Activated T-cell treated with anti-CD3 and anti-CD28 coated beads for 1 hour (primary cell): ENCODE data around the gene ELF4.

ENCODE experiments used
- DNase-seq: peaks from one replicate; pipeline ENCODE4 v3.0.0-alpha.2; 2020; ENCODE audit warnings: low read depth

ELF4 gene

GRCh38 chrX:130047416-130047815 is 62.9 kb downstream of the ELF4 start:
- no peak for DNase-seq

DNA sequence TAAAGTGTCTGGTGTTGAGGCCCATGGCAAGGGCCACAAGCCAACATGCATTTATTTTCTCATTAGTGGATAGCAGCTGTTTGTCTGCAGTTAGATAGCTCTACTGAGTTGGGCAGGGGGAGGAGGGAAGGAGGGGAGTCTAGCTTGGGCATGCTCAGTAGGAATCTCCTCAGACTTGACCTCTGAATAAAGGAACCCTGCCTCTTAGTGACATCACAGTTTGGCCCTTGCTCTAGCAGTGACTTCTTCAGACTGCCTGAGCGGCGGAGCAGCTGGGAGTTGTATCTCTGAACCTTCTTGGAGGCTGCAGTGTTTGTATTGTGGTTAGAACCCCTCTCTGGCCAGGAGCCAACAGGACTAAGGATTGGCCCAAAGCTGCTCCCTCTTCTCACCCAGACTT is 70.5 kb downstream of the ELF4 start:
- DNase-seq: no peak

- no peak for DNase-seq
These were observed 76.1 kb downstream of the ELF4 start for GRCh38 chrX:130034178-130034577.

DNA sequence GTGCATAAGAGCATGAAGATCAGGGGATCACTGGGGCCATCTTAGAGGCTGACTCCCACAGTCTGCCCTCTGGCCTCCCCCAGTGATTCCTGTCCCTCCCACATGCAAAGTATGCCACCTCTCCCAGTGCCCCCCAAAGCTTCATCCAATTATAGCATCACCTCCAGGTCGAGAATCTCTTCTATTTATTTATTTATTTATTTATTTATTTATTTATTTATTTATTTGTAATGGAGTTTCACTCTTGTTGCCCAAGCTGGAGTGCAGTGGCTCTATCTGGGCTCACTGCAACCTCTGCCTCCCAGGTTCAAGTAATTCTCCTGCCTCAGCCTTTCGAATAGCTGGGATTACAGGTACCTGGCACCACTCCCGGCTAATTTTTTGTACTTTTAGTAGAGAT is 77.7 kb downstream of the ELF4 start:
- DNase-seq: no peak

DNA sequence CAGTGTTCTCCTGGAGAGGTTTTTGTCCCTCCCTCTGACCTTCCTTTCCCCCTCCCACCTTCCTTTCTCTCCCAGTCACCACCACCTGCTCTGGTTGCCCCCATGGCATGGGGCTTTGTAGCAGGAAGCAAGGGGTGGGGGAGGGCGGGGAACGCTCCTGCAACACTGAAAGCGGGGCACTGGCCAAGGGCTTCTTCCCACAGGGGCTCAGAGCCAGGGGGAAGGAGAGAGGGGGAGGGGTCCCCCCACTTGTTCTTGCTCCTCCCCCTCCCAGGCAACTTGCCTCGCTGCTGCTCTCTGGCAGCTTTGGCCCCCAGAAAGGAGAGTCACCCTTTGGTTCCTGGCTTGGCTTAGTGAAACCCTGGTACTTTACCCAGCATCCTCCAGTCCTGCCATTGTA is 79.5 kb downstream of the ELF4 start:
- no peak for DNase-seq

GRCh38 chrX:130028196-130028595 is 82.1 kb downstream of the ELF4 start:
- peak; percentile 40 for DNase-seq

DNA sequence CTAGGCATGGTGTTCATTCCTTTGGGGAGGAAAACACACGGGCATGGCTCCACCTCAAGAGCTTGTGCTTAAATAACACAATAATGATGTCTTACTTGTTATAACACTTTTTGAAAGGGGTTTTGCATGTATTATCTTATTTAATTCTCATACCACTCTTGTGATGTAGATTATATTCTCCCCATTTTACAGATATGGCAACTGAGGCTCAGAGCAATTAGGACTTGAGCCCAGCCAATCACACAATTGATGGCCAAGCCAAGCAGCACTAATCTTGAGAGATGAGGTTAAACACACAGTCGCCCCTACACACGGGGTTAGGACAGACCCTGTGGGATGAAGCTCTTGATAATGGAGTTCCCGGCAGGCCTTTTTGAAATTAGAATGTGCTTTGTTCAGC is 82.7 kb downstream of the ELF4 start:
- DNase-seq: no peak

DNA sequence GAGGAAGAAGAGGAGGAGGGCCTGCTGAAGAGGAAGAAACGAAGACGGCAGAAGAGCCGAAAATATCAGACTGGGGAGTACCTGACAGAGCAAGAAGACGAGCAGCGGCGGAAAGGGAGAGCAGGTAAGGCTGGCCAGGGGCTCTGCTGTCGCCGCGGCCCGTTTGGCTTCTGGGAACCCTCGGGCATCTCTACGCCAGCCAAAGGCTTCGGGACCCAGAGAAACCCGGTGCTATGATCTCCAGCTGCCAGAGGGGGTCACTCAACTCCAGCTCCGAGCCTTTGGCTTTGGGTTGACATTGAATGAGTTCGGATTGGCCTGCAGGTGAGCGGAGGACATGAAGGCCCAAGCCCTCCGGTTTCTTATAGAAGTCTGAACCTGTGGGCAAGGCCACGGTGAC is 85.0 kb downstream of the ELF4 start:
- DNase-seq: no peak

DNA sequence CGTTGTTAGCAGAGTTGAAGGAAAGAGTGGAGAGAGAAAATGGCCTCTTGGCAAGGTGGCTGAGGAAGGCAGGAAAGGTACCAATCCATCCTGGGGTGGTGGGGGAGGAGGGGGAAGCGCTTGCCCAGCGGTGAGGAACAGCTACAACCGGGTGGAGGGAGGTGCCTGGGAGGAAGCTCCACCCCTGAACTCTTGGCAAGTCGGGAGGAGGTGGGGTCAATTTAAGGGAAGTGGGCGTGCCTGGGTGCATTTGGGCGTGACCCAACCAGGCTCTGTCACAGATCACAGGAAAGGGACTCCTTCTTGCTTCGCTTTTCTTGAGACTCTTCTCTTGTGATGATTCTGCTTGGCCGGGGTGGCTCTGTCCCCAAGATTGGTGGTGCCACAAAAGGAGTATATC is 86.2 kb downstream of the ELF4 start:
- peak; percentile 64 for DNase-seq

- DNase-seq: no peak
These were observed 89.5 kb downstream of the ELF4 start for GRCh38 chrX:130020661-130021324.

DNA sequence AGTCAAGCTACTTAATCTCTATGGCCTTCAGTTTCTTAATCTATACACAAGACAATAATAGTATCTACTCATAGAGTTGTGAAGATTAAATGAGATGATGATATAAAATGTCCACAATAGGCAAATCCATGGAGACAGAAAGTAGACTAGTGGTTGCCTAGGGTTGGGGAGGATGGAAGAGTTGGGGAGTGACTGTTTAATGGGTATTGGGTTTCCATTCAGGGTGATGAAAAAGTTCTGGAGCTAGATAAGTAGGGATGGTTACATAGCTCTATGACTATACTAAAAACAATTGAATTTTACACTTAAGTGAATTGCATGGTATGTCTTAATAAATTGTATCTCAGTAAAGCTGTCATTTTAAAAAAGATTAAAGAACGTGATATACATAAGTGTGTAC is 92.2 kb downstream of the ELF4 start:
- no peak for DNase-seq

DNA sequence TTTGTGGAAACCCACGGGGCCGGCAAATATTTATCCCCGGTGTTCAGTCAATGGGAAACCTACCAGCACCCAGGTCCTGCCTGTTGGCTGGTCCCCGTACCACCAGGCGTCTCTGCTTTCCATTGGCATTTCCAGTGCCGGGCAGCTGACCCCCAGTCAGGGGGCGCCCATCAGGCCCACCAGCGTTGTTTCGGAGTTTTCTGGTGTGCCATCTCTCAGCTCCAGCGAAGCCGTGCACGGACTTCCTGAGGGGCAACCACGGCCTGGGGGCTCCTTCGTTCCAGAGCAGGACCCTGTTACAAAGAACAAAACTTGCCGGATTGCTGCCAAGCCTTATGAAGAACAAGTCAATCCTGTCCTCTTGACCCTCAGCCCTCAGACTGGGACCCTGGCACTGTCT is 95.1 kb downstream of the ELF4 start:
- DNase-seq: no peak
